Measurements from ENCODE around the gene FUNDC2. TPM values are rescaled to one million over a fixed set of nuclear protein-coding genes. Genes with fewer than 3 reads are reported as not detected.
A peak's percentile ranks its signal among the peaks of the same experiment; 100 is the strongest.

Gene FUNDC2
- total and polyA plus RNA-seq, 2 of the 13 experiments (the other 11 are each of a cell fraction or from before 2014, with no cell fraction given) = 65.3 to 109 TPM

DNA sequence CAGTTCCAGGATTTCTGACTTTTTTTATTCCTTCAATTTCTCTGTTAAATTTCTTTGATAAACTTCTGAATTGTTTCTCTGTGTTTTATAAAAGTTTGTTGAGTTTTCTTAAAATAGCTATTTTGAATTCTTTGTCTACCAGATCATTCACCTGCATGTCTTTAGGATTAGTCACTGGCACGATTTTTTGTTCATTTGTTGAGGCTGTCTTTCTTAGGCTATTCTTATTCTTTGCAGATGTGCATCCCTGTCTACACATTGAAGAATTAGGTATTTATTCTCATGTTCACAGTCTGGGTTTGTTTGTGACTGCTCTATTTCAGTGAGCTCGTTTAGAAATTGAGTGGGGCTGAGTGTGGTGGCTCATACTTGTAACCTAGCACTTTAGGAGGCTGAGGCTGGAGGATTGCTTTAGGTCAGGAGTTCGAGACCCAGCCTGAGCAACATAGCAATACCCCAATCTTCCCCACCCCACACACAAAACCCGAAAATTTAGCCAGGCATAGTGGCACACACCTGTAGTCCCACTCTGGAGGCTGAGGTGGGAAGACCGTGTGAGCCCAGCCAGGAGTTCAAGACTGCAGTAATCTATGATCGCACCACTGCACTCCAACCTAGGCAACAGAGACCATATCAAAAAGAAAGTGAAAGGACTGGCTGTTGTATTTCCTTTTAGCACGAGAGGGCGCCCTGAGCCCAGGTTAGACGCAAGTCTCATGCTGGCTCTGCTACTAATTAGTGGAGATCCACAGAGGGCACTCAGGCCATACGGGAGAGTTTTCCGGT lies 46.1 kb upstream of the FUNDC2 start (continued):
- TF ChIP-seq STAG1 (CRISPR knock-in tag; IDR thresholded peaks at IDR 0.05) (peak; percentile 94), MIXL1 (CRISPR knock-in tag; IDR thresholded peaks at IDR 0.05) (peak; percentile 97), SALL1 (CRISPR knock-in tag; IDR thresholded peaks at IDR 0.05) (peak; percentile 26; the same call in 1 of the 2 replicates), MAZ (IDR thresholded peaks at IDR 0.05; ENCODE audit: borderline replicate concordance, low read depth, low read length) (no peak), MAZ (CRISPR knock-in tag; IDR thresholded peaks at IDR 0.05; ENCODE audit: low read depth) (no peak), NR3C1 (CRISPR knock-in tag; IDR thresholded peaks at IDR 0.05) (no peak), SMC3 (IDR thresholded peaks at IDR 0.05; ENCODE audit: low read length) (peak; percentile 82), GATAD2A (CRISPR knock-in tag; IDR thresholded peaks at IDR 0.05) (0 out of 2 replicates have a peak, but pooled peaks have one; percentile 17), SOX6 (IDR thresholded peaks at IDR 0.05) (no peak), SOX6 (CRISPR knock-in tag; IDR thresholded peaks at IDR 0.05) (0 out of 2 replicates have a peak, but pooled peaks have one; percentile 16), CEBPB (IDR thresholded peaks at IDR 0.05; ENCODE audit: borderline replicate concordance, low read depth, low read length) (no peak), IRF2 (CRISPR knock-in tag; IDR thresholded peaks at IDR 0.05) (peak; percentile 96), ZFP1 (CRISPR knock-in tag; IDR thresholded peaks at IDR 0.05) (no peak), FOXO1 (CRISPR knock-in tag; IDR thresholded peaks at IDR 0.05) (no peak), ZMYM3 (CRISPR knock-in tag; IDR thresholded peaks at IDR 0.05) (0 out of 2 replicates have a peak, but pooled peaks have one; percentile 42), RAD21 (CRISPR knock-in tag; IDR thresholded peaks at IDR 0.05) (peak; percentile 78), YY1 (IDR thresholded peaks at IDR 0.05; ENCODE audit: insufficient read depth, insufficient replicate concordance, low read depth, low read length) (peak; percentile 14)
- TF ChIP-seq, protein P1, sequence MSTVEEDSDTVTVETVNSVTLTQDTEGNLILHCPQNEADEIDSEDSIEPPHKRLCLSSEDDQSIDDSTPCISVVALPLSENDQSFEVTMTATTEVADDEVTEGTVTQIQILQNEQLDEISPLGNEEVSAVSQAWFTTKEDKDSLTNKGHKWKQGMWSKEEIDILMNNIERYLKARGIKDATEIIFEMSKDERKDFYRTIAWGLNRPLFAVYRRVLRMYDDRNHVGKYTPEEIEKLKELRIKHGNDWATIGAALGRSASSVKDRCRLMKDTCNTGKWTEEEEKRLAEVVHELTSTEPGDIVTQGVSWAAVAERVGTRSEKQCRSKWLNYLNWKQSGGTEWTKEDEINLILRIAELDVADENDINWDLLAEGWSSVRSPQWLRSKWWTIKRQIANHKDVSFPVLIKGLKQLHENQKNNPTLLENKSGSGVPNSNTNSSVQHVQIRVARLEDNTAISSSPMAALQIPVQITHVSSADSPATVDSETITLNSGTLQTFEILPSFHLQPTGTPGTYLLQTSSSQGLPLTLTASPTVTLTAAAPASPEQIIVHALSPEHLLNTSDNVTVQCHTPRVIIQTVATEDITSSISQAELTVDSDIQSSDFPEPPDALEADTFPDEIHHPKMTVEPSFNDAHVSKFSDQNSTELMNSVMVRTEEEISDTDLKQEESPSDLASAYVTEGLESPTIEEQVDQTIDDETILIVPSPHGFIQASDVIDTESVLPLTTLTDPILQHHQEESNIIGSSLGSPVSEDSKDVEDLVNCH (CRISPR knock-in tag; IDR thresholded peaks at IDR 0.05) = no peak
- TF ChIP-seq, protein P2, sequence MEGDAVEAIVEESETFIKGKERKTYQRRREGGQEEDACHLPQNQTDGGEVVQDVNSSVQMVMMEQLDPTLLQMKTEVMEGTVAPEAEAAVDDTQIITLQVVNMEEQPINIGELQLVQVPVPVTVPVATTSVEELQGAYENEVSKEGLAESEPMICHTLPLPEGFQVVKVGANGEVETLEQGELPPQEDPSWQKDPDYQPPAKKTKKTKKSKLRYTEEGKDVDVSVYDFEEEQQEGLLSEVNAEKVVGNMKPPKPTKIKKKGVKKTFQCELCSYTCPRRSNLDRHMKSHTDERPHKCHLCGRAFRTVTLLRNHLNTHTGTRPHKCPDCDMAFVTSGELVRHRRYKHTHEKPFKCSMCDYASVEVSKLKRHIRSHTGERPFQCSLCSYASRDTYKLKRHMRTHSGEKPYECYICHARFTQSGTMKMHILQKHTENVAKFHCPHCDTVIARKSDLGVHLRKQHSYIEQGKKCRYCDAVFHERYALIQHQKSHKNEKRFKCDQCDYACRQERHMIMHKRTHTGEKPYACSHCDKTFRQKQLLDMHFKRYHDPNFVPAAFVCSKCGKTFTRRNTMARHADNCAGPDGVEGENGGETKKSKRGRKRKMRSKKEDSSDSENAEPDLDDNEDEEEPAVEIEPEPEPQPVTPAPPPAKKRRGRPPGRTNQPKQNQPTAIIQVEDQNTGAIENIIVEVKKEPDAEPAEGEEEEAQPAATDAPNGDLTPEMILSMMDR (CRISPR knock-in tag; IDR thresholded peaks at IDR 0.05) = peak; percentile 90
- TF ChIP-seq, protein P3, sequence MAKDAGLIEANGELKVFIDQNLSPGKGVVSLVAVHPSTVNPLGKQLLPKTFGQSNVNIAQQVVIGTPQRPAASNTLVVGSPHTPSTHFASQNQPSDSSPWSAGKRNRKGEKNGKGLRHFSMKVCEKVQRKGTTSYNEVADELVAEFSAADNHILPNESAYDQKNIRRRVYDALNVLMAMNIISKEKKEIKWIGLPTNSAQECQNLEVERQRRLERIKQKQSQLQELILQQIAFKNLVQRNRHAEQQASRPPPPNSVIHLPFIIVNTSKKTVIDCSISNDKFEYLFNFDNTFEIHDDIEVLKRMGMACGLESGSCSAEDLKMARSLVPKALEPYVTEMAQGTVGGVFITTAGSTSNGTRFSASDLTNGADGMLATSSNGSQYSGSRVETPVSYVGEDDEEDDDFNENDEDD (CRISPR knock-in tag; IDR thresholded peaks at IDR 0.05; ENCODE audit: borderline replicate concordance) = no peak
- TF ChIP-seq, protein P4, sequence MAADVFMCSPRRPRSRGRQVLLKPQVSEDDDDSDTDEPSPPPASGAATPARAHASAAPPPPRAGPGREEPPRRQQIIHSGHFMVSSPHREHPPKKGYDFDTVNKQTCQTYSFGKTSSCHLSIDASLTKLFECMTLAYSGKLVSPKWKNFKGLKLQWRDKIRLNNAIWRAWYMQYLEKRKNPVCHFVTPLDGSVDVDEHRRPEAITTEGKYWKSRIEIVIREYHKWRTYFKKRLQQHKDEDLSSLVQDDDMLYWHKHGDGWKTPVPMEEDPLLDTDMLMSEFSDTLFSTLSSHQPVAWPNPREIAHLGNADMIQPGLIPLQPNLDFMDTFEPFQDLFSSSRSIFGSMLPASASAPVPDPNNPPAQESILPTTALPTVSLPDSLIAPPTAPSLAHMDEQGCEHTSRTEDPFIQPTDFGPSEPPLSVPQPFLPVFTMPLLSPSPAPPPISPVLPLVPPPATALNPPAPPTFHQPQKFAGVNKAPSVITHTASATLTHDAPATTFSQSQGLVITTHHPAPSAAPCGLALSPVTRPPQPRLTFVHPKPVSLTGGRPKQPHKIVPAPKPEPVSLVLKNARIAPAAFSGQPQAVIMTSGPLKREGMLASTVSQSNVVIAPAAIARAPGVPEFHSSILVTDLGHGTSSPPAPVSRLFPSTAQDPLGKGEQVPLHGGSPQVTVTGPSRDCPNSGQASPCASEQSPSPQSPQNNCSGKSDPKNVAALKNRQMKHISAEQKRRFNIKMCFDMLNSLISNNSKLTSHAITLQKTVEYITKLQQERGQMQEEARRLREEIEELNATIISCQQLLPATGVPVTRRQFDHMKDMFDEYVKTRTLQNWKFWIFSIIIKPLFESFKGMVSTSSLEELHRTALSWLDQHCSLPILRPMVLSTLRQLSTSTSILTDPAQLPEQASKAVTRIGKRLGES (CRISPR knock-in tag; IDR thresholded peaks at IDR 0.05; ENCODE audit: borderline replicate concordance) = no peak

All from HepG2 (cell line).